ENCODE results near the gene METTL16. TPM values are rescaled to one million over a fixed set of nuclear protein-coding genes. Genes with fewer than 3 reads are reported as not detected.

METTL16 gene
- total and polyA plus RNA-seq, 2 experiments from 2014 or later = 40.1 to 80.8 TPM

- H3K27me3 Mint-ChIP-seq (ENCODE audit: insufficient read depth, low read depth, poor library complexity) = peaks cover 5% of the 10 kb centered on the region
- Histone ChIP-seq H3K4me2 (no peak overlapping the region), H4K20me1 (replicated peaks; ENCODE audit: insufficient read depth) (no peaks in the 10 kb centered on the region), H3K27me3 (ENCODE audit: insufficient read depth) (no peaks in the 10 kb centered on the region), H3K79me2 (replicated peaks; ENCODE audit: insufficient read depth) (no peaks in the 10 kb centered on the region), H3K36me3 (ENCODE audit: insufficient read depth) (no peaks in the 10 kb centered on the region), H3F3A (replicated peaks; ENCODE audit: low read depth) (peaks cover 5% of the 10 kb centered on the region; the same call in 1 of the 2 replicates), H3K4me1 (ENCODE audit: insufficient read depth) (no peaks in the 10 kb centered on the region), H3K4me3 (no peak overlapping the region), H2AFZ (no peak overlapping the region), H3K9me2 (ENCODE audit: insufficient read depth) (no peaks in the 10 kb centered on the region), H3K27ac (ENCODE audit: low read depth) (no peak overlapping the region)
- no peak overlapping the region for H3K4me3 Mint-ChIP-seq
- no peaks in the 10 kb centered on the region for H3K9me3 Mint-ChIP-seq
- DNase-seq (ENCODE audit: low spot score) (no peak), ATAC-seq (no peak)
- peaks cover 4% of the 10 kb centered on the region; the same call in 2 of the 3 replicates for H3K4me1 Mint-ChIP-seq
- H3K36me3 Mint-ChIP-seq (ENCODE audit: low read depth) = no peaks in the 10 kb centered on the region
- no peak for TF ChIP-seq NANOG (IDR thresholded peaks at IDR 0.05; ENCODE audit: borderline replicate concordance)
- TF ChIP-seq ZNF114 (CRISPR knock-in tag; IDR thresholded peaks at IDR 0.05) = no peak
- TF ChIP-seq REST (IDR thresholded peaks at IDR 0.05; ENCODE audit: unreplicated experiment) = no peak
- TF ChIP-seq, protein P1, sequence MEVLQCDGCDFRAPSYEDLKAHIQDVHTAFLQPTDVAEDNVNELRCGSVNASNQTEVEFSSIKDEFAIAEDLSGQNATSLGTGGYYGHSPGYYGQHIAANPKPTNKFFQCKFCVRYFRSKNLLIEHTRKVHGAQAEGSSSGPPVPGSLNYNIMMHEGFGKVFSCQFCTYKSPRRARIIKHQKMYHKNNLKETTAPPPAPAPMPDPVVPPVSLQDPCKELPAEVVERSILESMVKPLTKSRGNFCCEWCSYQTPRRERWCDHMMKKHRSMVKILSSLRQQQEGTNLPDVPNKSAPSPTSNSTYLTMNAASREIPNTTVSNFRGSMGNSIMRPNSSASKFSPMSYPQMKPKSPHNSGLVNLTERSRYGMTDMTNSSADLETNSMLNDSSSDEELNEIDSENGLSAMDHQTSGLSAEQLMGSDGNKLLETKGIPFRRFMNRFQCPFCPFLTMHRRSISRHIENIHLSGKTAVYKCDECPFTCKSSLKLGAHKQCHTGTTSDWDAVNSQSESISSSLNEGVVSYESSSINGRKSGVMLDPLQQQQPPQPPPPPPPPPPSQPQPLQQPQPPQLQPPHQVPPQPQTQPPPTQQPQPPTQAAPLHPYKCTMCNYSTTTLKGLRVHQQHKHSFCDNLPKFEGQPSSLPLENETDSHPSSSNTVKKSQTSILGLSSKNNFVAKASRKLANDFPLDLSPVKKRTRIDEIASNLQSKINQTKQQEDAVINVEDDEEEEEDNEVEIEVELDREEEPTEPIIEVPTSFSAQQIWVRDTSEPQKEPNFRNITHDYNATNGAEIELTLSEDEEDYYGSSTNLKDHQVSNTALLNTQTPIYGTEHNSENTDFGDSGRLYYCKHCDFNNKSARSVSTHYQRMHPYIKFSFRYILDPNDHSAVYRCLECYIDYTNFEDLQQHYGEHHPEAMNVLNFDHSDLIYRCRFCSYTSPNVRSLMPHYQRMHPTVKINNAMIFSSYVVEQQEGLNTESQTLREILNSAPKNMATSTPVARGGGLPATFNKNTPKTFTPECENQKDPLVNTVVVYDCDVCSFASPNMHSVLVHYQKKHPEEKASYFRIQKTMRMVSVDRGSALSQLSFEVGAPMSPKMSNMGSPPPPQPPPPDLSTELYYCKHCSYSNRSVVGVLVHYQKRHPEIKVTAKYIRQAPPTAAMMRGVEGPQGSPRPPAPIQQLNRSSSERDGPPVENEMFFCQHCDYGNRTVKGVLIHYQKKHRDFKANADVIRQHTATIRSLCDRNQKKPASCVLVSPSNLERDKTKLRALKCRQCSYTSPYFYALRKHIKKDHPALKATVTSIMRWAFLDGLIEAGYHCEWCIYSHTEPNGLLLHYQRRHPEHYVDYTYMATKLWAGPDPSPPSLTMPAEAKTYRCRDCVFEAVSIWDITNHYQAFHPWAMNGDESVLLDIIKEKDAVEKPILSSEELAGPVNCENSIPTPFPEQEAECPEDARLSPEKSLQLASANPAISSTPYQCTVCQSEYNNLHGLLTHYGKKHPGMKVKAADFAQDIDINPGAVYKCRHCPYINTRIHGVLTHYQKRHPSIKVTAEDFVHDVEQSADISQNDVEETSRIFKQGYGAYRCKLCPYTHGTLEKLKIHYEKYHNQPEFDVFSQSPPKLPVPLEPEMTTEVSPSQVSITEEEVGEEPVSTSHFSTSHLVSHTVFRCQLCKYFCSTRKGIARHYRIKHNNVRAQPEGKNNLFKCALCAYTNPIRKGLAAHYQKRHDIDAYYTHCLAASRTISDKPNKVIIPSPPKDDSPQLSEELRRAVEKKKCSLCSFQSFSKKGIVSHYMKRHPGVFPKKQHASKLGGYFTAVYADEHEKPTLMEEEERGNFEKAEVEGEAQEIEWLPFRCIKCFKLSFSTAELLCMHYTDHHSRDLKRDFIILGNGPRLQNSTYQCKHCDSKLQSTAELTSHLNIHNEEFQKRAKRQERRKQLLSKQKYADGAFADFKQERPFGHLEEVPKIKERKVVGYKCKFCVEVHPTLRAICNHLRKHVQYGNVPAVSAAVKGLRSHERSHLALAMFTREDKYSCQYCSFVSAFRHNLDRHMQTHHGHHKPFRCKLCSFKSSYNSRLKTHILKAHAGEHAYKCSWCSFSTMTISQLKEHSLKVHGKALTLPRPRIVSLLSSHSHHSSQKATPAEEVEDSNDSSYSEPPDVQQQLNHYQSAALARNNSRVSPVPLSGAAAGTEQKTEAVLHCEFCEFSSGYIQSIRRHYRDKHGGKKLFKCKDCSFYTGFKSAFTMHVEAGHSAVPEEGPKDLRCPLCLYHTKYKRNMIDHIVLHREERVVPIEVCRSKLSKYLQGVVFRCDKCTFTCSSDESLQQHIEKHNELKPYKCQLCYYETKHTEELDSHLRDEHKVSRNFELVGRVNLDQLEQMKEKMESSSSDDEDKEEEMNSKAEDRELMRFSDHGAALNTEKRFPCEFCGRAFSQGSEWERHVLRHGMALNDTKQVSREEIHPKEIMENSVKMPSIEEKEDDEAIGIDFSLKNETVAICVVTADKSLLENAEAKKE (CRISPR knock-in tag; IDR thresholded peaks at IDR 0.05) = no peak
- TF ChIP-seq, protein P2, sequence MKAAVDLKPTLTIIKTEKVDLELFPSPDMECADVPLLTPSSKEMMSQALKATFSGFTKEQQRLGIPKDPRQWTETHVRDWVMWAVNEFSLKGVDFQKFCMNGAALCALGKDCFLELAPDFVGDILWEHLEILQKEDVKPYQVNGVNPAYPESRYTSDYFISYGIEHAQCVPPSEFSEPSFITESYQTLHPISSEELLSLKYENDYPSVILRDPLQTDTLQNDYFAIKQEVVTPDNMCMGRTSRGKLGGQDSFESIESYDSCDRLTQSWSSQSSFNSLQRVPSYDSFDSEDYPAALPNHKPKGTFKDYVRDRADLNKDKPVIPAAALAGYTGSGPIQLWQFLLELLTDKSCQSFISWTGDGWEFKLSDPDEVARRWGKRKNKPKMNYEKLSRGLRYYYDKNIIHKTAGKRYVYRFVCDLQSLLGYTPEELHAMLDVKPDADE (IDR thresholded peaks at IDR 0.05) = no peak
- no peak for TF ChIP-seq ZNF331 (CRISPR knock-in tag; IDR thresholded peaks at IDR 0.05; ENCODE audit: low read depth)
- no peak for TF ChIP-seq POLR2AphosphoS5 (IDR thresholded peaks at IDR 0.05; ENCODE audit: low read depth)
- no peak for TF ChIP-seq EZH2 (IDR thresholded peaks at IDR 0.05; ENCODE audit: low read depth, unreplicated experiment)
- TF ChIP-seq JUNB (IDR thresholded peaks at IDR 0.05; ENCODE audit: unreplicated experiment) = no peak
- no peak for TF ChIP-seq EZH2phosphoT487 (IDR thresholded peaks at IDR 0.05; ENCODE audit: unreplicated experiment)
- TF ChIP-seq CREB1 (CRISPR knock-in tag; IDR thresholded peaks at IDR 0.05; ENCODE audit: low read depth) = no peak
- TF ChIP-seq, protein P3, sequence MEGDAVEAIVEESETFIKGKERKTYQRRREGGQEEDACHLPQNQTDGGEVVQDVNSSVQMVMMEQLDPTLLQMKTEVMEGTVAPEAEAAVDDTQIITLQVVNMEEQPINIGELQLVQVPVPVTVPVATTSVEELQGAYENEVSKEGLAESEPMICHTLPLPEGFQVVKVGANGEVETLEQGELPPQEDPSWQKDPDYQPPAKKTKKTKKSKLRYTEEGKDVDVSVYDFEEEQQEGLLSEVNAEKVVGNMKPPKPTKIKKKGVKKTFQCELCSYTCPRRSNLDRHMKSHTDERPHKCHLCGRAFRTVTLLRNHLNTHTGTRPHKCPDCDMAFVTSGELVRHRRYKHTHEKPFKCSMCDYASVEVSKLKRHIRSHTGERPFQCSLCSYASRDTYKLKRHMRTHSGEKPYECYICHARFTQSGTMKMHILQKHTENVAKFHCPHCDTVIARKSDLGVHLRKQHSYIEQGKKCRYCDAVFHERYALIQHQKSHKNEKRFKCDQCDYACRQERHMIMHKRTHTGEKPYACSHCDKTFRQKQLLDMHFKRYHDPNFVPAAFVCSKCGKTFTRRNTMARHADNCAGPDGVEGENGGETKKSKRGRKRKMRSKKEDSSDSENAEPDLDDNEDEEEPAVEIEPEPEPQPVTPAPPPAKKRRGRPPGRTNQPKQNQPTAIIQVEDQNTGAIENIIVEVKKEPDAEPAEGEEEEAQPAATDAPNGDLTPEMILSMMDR (conservative IDR thresholded peaks at IDR 0.05; ENCODE audit: low read depth in 2 of 2) = no peak
- no peak for TF ChIP-seq STAT1 (IDR thresholded peaks at IDR 0.05; ENCODE audit: unreplicated experiment)
- no peak overlapping the region for H3K27ac Mint-ChIP-seq
These were observed 5.9 kb upstream of the METTL16 start for GRCh38 chr17:2517539-2517938.

Data from GM23338 (cell line).